T-helper 2 cell treated with Interferon-gamma antibody and Interleukin-4, amounts not matched to agents 100 ng/mL and 5 ng/mL, for 36 hours (primary cell): ENCODE measurements around the gene EIF4B. TPM values are rescaled to one million over a fixed set of nuclear protein-coding genes. Genes with fewer than 3 reads are reported as not detected.
"Not testable (repeated sequence)": the region's sequence is repeated elsewhere in the genome, so short reads cannot be mapped to it uniquely, and the experiment has no call there.

Experiments used
- intact Hi-C: fragments of 100-400 bp; cut with micrococcal nuclease; formaldehyde crosslinking; loops from one replicate; pipeline ENCODE4 v1.15.1; 2023
- total RNA-seq: library from RNA; stranded (reverse); gene quantifications from 2 replicates; pipeline ENCODE4 v1.2.3, GENCODE V29; 2022

The EIF4B gene
- total RNA-seq, 1 donor from 2014 or later: 386 TPM

- intact Hi-C loops: no loop called here
Observed at GRCh38 chr12:52992699-52993557, 13.3 kb upstream of the EIF4B start.

- intact Hi-C loops: no loop called here
Observed at GRCh38 chr12:52993558-52993869, 12.7 kb upstream of the EIF4B start.

DNA sequence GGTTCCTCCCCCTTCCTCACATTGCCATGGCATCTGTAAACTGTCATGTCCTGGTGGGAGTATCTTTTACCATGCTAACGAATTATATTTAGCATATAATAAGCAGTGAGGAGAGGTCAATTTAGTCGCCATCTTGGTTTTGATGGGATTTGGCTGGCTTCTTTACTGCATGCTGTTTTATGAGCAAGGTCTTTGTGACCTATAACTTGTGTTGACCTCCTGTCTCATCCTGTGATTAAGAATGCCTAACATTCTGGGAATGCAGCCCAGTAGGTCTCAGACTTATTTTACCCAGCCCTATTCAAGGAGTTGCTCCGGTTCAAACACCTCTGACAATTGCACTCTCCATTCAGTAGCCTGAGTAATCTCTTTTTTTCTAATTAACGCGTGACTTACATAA lies 2.1 kb upstream of the EIF4B start:
- intact Hi-C loops: no loop called here

GRCh38 chr12:53004582-53004981 lies 1.7 kb upstream of the EIF4B start:
- intact Hi-C loops: no loop called here

DNA sequence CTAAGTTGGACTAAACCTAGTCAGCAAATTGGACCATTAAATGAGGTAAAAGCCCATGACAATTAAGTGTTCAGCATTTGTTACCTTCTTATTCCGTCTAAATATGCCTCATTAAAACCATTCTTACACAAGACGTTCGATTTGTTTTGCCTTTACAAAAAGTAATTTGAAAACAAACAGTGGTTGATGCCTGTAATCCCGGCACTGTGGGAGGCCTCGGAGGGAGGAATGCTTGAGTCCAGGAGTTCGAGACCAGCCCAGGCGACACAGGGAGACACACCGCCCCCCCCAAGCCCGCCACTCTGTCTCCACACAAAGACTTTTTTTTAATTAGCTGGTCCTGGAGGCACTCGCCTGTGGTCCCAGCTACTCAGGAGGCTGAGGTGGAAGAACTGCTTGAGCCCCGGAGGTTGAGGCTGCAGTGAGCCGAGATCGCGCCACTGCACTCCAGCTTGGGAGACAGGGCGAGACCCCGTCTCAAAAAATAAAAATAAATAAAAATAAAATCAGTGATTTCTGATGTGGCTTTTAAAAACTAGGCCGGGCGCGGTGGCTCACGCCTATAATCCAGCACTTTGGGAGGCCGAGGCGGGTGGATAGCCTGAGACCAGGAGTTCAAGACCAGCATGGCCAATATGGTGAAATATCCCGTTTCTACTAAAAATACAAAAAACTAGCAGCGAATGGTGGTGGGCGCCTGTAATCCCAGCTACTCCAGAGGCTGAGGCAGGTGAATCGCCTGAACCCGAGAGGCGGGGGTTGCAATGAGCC lies 856 bp upstream of the EIF4B start:
- intact Hi-C loops: loop anchor here (5.0 kb wide), 2 partner anchors 47 to 447 kb away; partner anchors contain the start of genes PCBP2 and TNS2

- intact Hi-C loops: loop anchor here (1.0 to 5.0 kb wide), 8 partner anchors 45 to 956 kb away; partner anchors contain the start of genes AAAS, CSAD, NR4A1 and PCBP2
Observed at GRCh38 chr12:53006810-53007309, 604 bp downstream of the EIF4B start.

DNA sequence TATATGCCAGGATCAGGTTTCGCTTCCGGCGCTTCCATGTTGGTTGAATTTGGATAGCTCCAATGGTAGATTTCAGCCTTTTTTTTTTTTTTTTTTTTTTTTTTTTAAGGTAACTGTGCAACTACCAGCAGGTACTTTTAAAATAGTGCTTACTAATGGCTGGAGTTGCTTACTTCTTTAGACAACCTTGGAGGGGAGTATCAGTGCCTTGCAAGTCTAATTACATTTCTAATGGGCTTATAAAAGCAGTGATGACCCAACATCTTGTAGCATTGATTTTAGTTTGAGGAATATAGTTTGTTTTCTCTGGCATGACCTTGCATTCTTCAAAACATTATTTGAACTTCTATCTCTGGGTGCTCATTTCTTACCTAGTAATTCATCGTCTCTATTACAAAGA lies 1.1 kb downstream of the EIF4B start:
- intact Hi-C loops: loop anchor here (2.0 to 5.0 kb wide), 4 partner anchors 45 to 493 kb away; partner anchors contain the start of genes PCBP2, TARBP2 and TNS2

- intact Hi-C loops: loop anchor here (5.0 kb wide), 2 partner anchors 44 to 444 kb away; partner anchors contain the start of genes PCBP2 and TNS2
Observed at GRCh38 chr12:53008760-53009159, 2.5 kb downstream of the EIF4B start.

- intact Hi-C loops: no loop called here
Observed at GRCh38 chr12:53010955-53011354, 4.7 kb downstream of the EIF4B start.

DNA sequence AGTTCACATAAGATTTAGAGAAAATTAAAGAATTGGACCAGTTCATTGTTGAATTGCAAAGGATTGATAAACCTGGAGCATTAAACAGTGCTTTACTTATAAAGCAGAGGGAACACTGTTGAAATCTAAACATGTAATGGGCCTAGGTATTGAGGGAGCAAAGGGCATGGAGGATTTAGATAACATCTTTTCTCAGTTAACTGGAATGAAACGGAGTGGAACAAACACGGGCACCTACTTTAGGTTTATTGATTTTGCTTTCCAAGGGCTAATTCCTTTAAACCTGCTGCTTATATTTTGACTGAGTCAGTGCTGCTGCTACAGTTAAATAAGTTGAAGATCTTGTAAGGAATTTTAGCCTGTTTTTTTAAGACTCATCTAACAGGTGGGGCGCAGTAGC lies 5.6 kb downstream of the EIF4B start:
- intact Hi-C loops: no loop called here

GRCh38 chr12:53012928-53013327 lies 6.7 kb downstream of the EIF4B start:
- intact Hi-C loops: no loop called here

- intact Hi-C loops: no loop called here
Observed at GRCh38 chr12:53014709-53015108, 8.5 kb downstream of the EIF4B start.

- intact Hi-C loops: no loop called here
Observed at GRCh38 chr12:53025250-53025649, 19.0 kb downstream of the EIF4B start.

DNA sequence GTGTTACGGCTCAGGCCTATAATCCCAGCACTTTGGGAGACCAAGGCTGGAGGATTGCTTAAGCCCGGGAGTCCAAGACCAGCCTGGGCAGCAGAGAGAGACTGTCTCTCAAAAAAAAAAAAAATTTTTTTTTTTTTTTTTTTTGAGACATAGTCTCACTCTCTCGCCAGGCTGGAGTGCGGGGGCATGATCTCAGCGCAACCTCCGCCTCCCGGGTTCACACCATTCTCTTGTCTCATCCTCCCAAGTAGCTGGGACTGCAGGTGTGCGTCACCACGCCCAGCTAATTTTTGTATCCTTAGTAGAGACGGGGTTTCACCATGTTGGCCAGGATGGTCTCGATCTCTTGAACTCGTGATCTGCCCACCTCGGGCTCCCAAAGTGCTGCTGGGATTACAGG lies 20.8 kb downstream of the EIF4B start:
- intact Hi-C loops: not testable (repeated sequence)

- intact Hi-C loops: no loop called here
Observed at GRCh38 chr12:53031616-53032015, 25.4 kb downstream of the EIF4B start.

- intact Hi-C loops: not testable (repeated sequence)
Observed at GRCh38 chr12:53033832-53034231, 27.6 kb downstream of the EIF4B start.

DNA sequence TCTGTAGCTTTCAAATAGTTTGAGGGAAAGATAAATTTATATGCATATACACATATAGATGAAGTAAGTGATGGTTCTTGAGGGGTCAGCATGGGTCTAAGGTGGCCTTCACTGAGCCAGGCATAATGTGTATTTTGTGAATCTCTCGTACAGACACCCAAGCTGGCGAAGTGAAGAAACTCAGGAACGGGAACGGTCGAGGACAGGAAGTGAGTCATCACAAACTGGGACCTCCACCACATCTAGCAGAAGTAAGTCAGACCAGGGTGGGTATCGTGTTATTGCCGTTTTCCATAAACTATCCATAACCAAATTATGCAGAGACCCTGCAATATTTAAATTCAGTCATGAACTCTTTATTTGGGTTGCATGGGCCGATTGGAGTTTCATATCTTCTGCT lies 28.2 kb downstream of the EIF4B start:
- intact Hi-C loops: no loop called here

DNA sequence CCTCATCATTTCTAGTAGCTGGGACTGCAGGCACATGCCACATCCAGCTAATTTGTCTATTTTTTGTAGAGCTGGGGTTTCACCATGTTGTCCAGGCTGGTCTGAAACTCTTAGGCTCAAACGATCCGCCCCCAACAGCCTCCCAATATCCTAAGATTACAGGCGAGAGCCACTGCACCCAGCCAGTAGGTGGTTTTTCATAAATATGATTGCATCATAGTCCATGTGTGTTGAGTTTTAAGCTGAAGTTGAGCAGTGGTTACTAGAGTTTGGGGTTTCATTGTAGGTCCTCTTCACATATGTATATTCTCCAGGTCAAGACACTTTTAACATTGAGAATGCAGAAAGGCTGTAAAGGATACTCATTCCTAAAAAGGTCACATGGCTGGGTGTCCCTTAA lies 30.5 kb downstream of the EIF4B start:
- intact Hi-C loops: no loop called here

DNA sequence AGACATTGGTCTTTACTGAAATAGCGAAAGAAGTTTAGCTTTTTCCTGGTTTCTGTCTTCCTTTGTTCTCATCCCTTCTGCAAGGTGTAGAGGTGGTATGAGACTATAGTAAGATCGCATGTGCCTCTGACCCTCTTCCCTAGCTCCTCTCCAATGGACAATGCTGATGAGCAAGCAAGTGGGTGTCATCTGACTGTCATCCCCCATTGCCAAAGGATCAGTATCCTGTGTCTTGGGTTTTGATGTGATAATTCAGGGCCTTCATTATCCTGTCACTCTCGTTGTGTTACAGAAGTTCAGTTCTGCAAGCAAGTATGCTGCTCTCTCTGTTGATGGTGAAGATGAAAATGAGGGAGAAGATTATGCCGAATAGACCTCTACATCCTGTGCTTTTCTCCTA lies 33.6 kb downstream of the EIF4B start:
- intact Hi-C loops: loop anchor here (2.0 kb wide), 1 partner anchor 59 kb away; no protein-coding TSS in a partner anchor

- intact Hi-C loops: no loop called here
Observed at GRCh38 chr12:53042607-53043454, 36.6 kb downstream of the EIF4B start.

- intact Hi-C loops: no loop called here
Observed at GRCh38 chr12:53044052-53044581, 37.9 kb downstream of the EIF4B start.
